ENCODE data around the gene TMEM178B.
"Not testable (repeated sequence)": the region's sequence is repeated elsewhere in the genome, so short reads cannot be mapped to it uniquely, and the experiment has no call there.

TMEM178B gene

GRCh38 chr7:141073641-141074161, at the start of gene TMEM178B:
Gene TMEM178B, plus strand, starts transcription at chr7:141074064.
- no peak for DNase-seq

GRCh38 chr7:141024668-141025067, 49.2 kb upstream of the TMEM178B start:
- no peak for DNase-seq

GRCh38 chr7:141027043-141027442, 46.8 kb upstream of the TMEM178B start:
- DNase-seq: no peak

- no peak for DNase-seq
These were observed 45.1 kb upstream of the TMEM178B start for GRCh38 chr7:141028767-141029166.

- not testable (repeated sequence) for DNase-seq
These were observed 41.1 kb upstream of the TMEM178B start for GRCh38 chr7:141032539-141033323.

GRCh38 chr7:141038100-141038499, 35.8 kb upstream of the TMEM178B start:
- not testable (repeated sequence) for DNase-seq

GRCh38 chr7:141039376-141039775, 34.5 kb upstream of the TMEM178B start:
- no peak for DNase-seq

- no peak for DNase-seq
These were observed 31.4 kb upstream of the TMEM178B start for GRCh38 chr7:141042222-141043193.

- no peak for DNase-seq
These were observed 30.2 kb upstream of the TMEM178B start for GRCh38 chr7:141043616-141044015.

GRCh38 chr7:141045126-141045841, 28.6 kb upstream of the TMEM178B start:
- DNase-seq: no peak

- DNase-seq: no peak
These were observed 27.8 kb upstream of the TMEM178B start for GRCh38 chr7:141045842-141046620.

GRCh38 chr7:141053626-141054025, 20.2 kb upstream of the TMEM178B start:
- DNase-seq: peak; percentile 79

GRCh38 chr7:141055146-141055545, 18.7 kb upstream of the TMEM178B start:
- DNase-seq: no peak

- DNase-seq: no peak
These were observed 16.1 kb upstream of the TMEM178B start for GRCh38 chr7:141057788-141058187.

- not testable (repeated sequence) for DNase-seq
These were observed 6.0 kb upstream of the TMEM178B start for GRCh38 chr7:141067856-141068255.

GRCh38 chr7:141071260-141071854, 2.5 kb upstream of the TMEM178B start:
- DNase-seq: peak; percentile 57

GRCh38 chr7:141071855-141072547, 1.9 kb upstream of the TMEM178B start:
- DNase-seq: no peak

- peak; percentile 19 for DNase-seq
These were observed 1.2 kb upstream of the TMEM178B start for GRCh38 chr7:141072548-141073172.

- DNase-seq: peak; percentile 16
These were observed 657 bp upstream of the TMEM178B start for GRCh38 chr7:141073173-141073640.

All from CD4-positive, alpha-beta T cell treated with Interleukin-10 for 1 hour (primary cell).